Spleen (tissue), 7 donors: ENCODE measurements around the gene PRDM16.

ENCODE experiments used
- POLR2A ChIP-seq, 3 donors: fragments of 450-650 bp; IDR thresholded peaks; one replicate each; pipeline ENCODE4 v1.5.1; 2017; ENCODE audit warnings: antibody characterized with exemption in 3 of 3, mild to moderate bottlenecking in 1 of 3
- TF ChIP-seq, protein P1 (sequence below), 11 experiments: fragments of 200-600 bp in 7 of 11; fragments of 450-650 bp in 4 of 11; sonication (generic) in 4 of 11; IDR thresholded peaks in 8 of 11; conservative IDR thresholded peaks in 3 of 11; 1 replicate in 7 of 11; 2 replicates in 4 of 11; pipeline versions ENCODE4 v1.4.0 to v1.8.0; 2016 to 2021; ENCODE audit warnings: antibody characterized with exemption in 11 of 11, inconsistent platforms in 4 of 11, mild to moderate bottlenecking in 1 of 11
- donor health status: DM: no; HTN: no; CAD: no; lungs with moderate emphysema.
- donor health status: DM: no; HTN: no; CAD: no.
- donor health status: DM: no; HTN: no; CAD: no.

GRCh38 chr1:3313576-3313950 lies 244.6 kb downstream of the PRDM16 start:
- TF ChIP-seq, protein P1, sequence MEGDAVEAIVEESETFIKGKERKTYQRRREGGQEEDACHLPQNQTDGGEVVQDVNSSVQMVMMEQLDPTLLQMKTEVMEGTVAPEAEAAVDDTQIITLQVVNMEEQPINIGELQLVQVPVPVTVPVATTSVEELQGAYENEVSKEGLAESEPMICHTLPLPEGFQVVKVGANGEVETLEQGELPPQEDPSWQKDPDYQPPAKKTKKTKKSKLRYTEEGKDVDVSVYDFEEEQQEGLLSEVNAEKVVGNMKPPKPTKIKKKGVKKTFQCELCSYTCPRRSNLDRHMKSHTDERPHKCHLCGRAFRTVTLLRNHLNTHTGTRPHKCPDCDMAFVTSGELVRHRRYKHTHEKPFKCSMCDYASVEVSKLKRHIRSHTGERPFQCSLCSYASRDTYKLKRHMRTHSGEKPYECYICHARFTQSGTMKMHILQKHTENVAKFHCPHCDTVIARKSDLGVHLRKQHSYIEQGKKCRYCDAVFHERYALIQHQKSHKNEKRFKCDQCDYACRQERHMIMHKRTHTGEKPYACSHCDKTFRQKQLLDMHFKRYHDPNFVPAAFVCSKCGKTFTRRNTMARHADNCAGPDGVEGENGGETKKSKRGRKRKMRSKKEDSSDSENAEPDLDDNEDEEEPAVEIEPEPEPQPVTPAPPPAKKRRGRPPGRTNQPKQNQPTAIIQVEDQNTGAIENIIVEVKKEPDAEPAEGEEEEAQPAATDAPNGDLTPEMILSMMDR (IDR thresholded peaks at IDR 0.05 in 8 of 11, conservative IDR thresholded peaks at IDR 0.05 in 3 of 11): no peak
- no peak for TF ChIP-seq POLR2A (IDR thresholded peaks at IDR 0.05)
